ENCODE results near the gene MKRN1.
A peak's percentile ranks its signal among the peaks of the same experiment; 100 is the strongest.
"Not testable (repeated sequence)": the region's sequence is repeated elsewhere in the genome, so short reads cannot be mapped to it uniquely, and the experiment has no call there.

Gene MKRN1

GRCh38 chr7:140426130-140426529, 53.2 kb downstream of the MKRN1 start:
- no peak for DNase-seq

GRCh38 chr7:140425718-140426117, 53.6 kb downstream of the MKRN1 start:
- no peak for DNase-seq

GRCh38 chr7:140423501-140423900, 55.8 kb downstream of the MKRN1 start:
- no peak for DNase-seq

GRCh38 chr7:140421521-140421920, 57.8 kb downstream of the MKRN1 start:
- no peak for DNase-seq

GRCh38 chr7:140418653-140419052, 60.7 kb downstream of the MKRN1 start:
- DNase-seq, result no peak

- not testable (repeated sequence) for DNase-seq
These were observed 61.2 kb downstream of the MKRN1 start for GRCh38 chr7:140418156-140418472.

- no peak for DNase-seq
These were observed 61.7 kb downstream of the MKRN1 start for GRCh38 chr7:140417456-140418155.

GRCh38 chr7:140416560-140416959, 62.7 kb downstream of the MKRN1 start:
- no peak for DNase-seq

GRCh38 chr7:140415816-140416215, 63.5 kb downstream of the MKRN1 start:
- DNase-seq, result not testable (repeated sequence)

- no peak for DNase-seq
These were observed 63.9 kb downstream of the MKRN1 start for GRCh38 chr7:140415361-140415760.

GRCh38 chr7:140404565-140405065, 74.7 kb downstream of the MKRN1 start:
- DNase-seq, result no peak

- DNase-seq, result peak; percentile 38 to 41
These were observed 75.3 kb downstream of the MKRN1 start, which contains the start of gene RAB19 for GRCh38 chr7:140403878-140404564. Gene RAB19 (plus strand): TSS chr7:140404058. CDS start chr7:140407647, 3,589 bp downstream.
